Hepatocyte (in vitro differentiated cells): Measurements from ENCODE around the gene XXYLT1.

Experiments used
- CTCF ChIP-seq: fragments of 200-600 bp; sonication (generic); IDR thresholded peaks from 2 replicates; pipeline ENCODE4 v1.5.1; 2016; ENCODE audit warnings: antibody characterized with exemption, mild to moderate bottlenecking; ENCODE audit not compliant: poor library complexity
- EZH2phosphoT487 ChIP-seq: fragments of 200-600 bp; sonication (generic); IDR thresholded peaks from one replicate; pipeline ENCODE4 v1.6.1; 2018; ENCODE audit warnings: antibody characterized with exemption, mild to moderate bottlenecking, low read depth, moderate library complexity; ENCODE audit not compliant: unreplicated experiment, severe bottlenecking

GRCh38 chr3:195036974-195037373, 234.0 kb downstream of the XXYLT1 start:
- TF ChIP-seq CTCF: no peak
- no peak for TF ChIP-seq EZH2phosphoT487
